Skeletal muscle cell (primary cell): ENCODE results near the gene UGT3A2.
"Not testable (repeated sequence)": the region's sequence is repeated elsewhere in the genome, so short reads cannot be mapped to it uniquely, and the experiment has no call there.

ENCODE experiments used
- DNase-seq: peaks from one replicate; pipeline ENCODE4 v3.0.0-alpha.2; 2010; ENCODE audit warnings: low read depth
- H3K4me3 ChIP-seq: 2 replicates; pipeline ENCODE4 v1.5.1; 2011; ENCODE audit warnings: low read depth, mild to moderate bottlenecking, control low read depth, low read length, moderate library complexity

UGT3A2 gene

GRCh38 chr5:36055984-36056383, 10.7 kb downstream of the UGT3A2 start:
- no peak for DNase-seq
- H3K4me3 ChIP-seq, result no peak overlapping the region

DNA sequence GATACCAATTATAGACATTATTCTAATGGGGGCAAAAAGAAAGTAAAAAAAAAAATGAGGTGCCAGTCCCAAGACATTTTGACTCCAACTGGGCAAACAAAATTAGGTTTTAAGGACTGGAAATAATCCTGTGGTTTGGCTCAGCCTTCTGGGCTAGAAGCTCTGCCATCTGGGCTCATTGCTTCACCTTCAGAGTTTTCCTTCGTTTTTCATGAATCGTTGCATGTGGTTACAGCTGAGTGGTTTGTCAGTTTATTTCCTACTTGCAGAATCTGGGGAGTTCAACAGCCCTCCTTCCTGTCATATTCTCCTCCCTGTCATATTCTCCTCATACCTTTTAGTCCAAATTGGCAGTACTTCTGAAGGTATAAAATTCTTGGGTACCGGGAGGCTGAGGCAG, 12.0 kb downstream of the UGT3A2 start:
- H3K4me3 ChIP-seq, result no peak overlapping the region
- no peak for DNase-seq

- DNase-seq, result no peak
- no peak overlapping the region for H3K4me3 ChIP-seq
Observed at GRCh38 chr5:36052538-36052937, 14.1 kb downstream of the UGT3A2 start.

- H3K4me3 ChIP-seq, result no peak overlapping the region
- DNase-seq, result no peak
Observed at GRCh38 chr5:36049949-36050348, 16.7 kb downstream of the UGT3A2 start.

GRCh38 chr5:36047384-36048160, 19.1 kb downstream of the UGT3A2 start:
- DNase-seq, result no peak
- no peak overlapping the region for H3K4me3 ChIP-seq

GRCh38 chr5:36045895-36046294, 20.8 kb downstream of the UGT3A2 start:
- DNase-seq, result no peak
- H3K4me3 ChIP-seq, result no peak overlapping the region

DNA sequence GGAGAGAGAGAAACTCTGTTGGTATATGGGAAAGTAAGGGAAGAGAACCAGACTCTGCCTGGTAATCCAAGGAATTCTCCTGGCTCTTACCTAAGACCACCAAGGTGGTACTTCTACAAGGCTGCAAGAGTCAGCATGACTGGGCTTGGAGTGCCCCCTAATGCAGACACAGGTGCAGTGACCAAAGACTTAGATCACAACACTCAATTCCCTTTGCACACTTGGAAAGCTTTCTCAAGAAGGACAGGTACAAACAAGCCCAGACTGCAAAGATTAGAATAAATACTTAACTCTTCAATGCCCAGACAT, 25.2 kb downstream of the UGT3A2 start:
- DNase-seq, result no peak
- no peak overlapping the region for H3K4me3 ChIP-seq

DNA sequence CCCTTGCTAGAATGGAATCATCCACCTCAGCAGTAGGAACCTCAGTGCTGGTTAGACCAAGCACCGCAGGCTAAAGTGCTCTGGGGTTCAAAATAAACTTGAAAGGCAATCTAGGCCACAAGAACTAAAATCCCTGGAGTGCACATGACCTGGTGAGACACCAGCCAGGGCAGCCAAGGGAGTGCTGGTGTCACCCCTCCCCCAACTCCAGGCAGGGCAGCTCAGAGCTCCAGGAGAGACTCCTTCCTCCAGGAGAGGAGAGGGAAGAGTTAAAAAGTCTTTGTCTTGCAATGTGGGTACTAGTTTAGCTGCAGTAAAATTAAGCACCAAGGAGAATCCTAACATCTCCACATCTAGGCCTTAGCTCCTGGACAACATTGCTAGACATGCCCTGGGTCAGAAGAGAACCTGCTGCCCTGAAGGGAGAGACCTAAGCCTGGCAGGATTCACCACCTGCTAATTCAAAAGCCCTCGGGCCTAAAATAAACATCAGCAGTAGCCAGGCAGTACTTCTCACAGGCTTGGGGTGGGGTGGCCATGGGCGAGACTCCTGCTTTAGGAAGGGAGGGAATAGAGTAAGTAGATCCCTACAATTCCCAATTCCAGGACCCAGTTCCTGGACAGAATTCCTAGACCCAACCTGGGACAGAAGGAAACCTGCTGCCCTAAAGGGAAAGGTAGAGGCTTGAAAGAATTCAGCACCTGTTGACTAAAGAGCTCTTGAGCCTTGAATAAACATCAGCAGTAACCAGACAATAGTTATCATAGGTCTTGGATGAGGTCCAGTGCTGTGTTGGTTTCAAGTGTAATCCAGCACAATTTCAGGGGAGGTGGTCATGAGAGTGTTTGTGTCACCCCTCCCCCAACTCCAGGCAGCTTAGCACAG, 25.8 kb downstream of the UGT3A2 start:
- no peak overlapping the region for H3K4me3 ChIP-seq
- no peak for DNase-seq

DNA sequence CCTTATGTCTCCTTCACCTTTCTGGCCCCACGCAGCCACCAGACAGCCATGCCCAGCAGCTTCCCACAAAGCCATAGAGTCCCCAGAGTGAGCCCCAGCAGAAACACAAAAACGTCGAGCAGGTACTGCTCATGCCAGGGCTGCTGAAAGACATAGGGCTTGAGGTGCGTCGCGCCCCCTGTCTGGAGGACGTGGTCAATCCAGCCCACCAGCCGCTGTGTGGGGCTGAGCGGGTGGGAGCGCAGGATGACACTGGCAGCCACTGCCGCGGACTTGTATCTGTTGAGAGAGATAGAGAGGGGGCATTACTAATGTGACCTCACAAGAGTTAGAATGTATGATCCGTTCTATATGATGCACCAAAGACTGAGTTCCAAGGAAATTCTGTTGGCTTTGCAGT, 31.0 kb downstream of the UGT3A2 start:
- no peak for DNase-seq
- H3K4me3 ChIP-seq, result no peak overlapping the region

DNA sequence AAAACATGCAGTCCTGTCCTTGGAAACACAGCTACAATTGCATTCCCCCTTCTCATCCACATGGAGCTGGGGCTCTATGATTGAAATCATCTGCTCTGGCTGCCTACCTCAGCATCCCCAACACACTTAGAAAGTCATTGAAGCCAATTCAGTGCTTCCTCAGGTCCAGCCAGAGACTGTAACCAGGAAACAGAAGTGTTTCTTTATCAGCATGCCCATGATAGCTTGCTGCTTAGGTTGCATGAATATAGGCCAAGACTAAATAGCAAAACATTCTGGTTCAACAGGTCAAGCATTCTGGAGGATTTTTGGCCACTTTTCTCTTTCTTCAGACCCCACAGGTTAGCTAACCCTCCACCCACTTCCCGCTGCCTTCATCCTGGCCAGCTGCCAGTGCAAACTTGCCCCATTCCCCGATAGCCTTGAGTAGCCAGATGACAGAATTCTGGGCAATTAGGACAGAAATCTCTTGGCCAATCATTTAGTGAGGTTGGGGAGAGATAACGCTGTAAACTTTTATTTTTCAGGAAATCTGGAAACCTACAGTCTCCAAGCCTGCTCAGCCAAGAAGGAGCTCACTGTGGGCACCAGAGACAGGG, 32.0 kb downstream of the UGT3A2 start:
- not testable (repeated sequence) for H3K4me3 ChIP-seq, DNase-seq

DNA sequence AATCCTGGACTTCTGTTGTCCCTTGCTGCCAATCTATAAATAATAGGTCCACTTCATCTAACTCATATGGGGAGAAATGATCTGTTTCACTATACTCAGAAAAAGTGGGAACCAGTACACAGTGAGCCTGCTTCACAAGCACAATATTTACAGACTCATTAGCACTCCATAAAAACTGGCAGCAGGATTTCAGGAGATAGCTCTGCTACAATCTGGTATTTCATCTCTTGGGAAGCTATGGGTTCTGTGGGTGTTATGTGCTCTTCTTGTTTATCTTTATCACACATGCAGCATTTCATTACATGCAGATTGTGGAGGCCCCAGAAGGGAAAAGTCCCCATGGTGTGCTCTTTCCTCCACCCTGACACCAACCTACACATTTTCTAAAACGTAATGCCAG, 33.2 kb downstream of the UGT3A2 start:
- H3K4me3 ChIP-seq, result no peak overlapping the region
- no peak for DNase-seq

DNA sequence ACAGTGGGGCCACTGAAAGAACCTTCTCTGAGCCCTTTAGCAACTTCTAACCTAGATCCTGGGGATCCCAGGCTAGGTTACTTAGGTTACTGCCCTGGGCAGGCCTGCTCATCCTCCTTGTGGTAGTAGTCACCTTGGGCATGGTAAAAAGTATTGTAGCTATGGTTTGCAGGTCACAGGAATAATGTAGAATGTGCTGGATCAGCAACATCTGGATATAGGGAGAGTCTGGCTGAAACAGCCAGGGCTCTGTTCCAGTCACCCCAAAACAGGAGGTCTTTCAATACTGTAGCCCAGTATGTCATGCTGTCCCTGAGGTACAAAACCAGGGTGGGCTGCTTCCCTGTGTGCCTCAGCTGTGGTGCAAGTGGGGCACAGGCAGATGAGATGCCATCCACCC, 33.6 kb downstream of the UGT3A2 start:
- DNase-seq, result no peak
- no peak overlapping the region for H3K4me3 ChIP-seq

DNA sequence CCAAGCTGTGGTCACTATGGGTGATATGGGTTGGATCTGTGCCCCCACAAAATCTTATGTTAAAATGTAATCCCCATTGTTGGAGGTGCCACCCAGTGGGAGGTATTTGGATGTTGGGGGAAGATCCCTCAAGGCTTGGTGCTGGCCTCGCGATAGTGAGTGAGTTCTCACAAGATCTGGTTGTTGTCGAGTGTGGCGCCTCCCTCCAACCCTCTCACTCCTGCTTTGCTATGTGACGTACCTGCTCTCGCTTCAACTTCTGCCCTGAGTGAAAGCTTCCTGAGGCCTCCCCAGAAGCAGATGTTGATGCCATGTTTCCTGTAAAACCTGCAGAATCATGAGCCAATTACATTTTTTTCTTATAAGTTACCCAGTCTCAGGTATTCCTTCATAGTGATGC, 35.5 kb downstream of the UGT3A2 start:
- H3K4me3 ChIP-seq, result no peak overlapping the region
- no peak for DNase-seq

GRCh38 chr5:36029914-36030313, 36.8 kb downstream of the UGT3A2 start:
- no peak overlapping the region for H3K4me3 ChIP-seq

DNA sequence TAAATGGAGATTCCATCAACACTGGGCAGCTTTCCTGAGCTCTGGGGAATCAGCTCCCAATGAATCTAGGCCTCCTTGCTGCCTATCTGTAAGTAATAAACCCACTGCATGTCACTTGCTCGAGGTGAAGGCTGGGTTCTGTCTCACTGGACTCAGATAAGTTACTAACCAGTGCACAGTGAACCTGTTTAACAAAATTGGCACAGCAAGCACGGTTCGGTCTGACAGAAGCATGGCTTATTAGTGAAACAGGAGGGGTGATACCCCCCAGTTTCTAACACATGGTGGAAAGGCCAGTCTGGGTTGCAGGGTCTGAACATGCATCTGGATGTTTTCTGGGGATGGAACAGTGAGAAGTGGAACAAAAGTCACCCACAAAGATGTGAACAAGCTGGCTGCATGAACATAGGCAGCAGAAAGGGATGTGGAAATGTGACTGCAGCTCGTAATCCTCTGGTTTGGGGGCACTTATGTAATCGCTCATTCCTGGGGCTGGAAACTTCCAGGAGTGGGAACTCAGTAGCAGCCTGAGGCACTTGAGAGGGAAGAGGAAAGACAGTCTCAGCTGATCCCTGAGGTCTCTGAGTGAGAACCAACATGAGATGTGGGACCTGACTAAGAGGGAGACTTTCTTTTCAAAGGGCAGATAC, 37.7 kb downstream of the UGT3A2 start:
- DNase-seq, result no peak
- no peak overlapping the region for H3K4me3 ChIP-seq

More at GRCh38 chr5:36029914-36030313, 36.8 kb downstream of the UGT3A2 start:
- no peak for DNase-seq

- no peak for DNase-seq
- no peak overlapping the region for H3K4me3 ChIP-seq
Observed at GRCh38 chr5:36027711-36028110, 39.0 kb downstream of the UGT3A2 start.

- no peak for DNase-seq
- H3K4me3 ChIP-seq, result no peak overlapping the region
Observed at GRCh38 chr5:36026706-36027465, 39.8 kb downstream of the UGT3A2 start.

DNA sequence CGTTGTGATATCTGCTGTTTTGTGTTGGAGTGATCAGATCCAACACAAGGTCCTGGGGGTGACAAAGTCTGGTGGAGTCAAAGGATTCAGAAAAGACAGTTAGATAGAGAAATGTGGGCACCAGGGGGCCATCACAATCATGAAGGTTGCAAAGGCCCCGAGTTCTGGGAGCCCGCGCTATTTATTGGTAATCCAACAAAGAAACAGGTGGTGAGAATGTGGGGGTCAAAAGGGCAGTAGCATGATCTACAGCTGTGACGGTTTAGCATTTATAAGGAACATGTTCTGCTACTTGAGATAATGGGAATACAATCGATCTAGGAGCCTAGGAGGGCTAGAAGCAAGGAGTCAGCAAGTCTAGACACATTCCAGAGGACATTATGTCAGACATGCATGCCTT, 44.4 kb downstream of the UGT3A2 start:
- not testable (repeated sequence) for H3K4me3 ChIP-seq, DNase-seq

DNA sequence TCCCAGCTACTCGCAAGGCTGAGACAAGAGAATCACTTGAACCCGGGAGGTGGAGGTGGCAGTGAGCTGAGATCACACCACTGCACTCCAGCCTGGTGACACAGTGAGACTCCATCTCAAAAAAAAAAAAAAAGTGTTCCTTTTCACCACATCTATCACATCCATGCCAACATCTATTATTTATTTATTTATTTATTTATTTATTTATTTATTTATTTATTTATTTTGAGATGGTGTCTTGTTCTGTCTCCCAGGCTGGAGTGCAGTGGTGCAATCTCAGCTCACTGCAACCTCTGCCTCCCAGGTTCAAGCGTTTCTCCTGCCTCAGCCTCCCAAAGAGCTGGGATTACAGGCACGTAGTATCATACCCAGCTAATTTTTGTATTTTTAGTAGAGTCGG, 47.1 kb downstream of the UGT3A2 start:
- not testable (repeated sequence) for DNase-seq, H3K4me3 ChIP-seq
